Chondrocyte (in vitro differentiated cells): ENCODE measurements around the gene TRIM10. TPM values are rescaled to one million over a fixed set of nuclear protein-coding genes. Genes with fewer than 3 reads are reported as not detected.
"Not testable (repeated sequence)": the region's sequence is repeated elsewhere in the genome, so short reads cannot be mapped to it uniquely, and the experiment has no call there.

ENCODE experiments used
- DNase-seq: peaks from one replicate; pipeline ENCODE4 v3.0.0; 2021; ENCODE audit warnings: mixed read lengths, low spot score
- H3K27ac Mint-ChIP-seq: one replicate; pipeline ENCODE4 v1.8.0; 2021; ENCODE audit warnings: mild to moderate bottlenecking, moderate library complexity, mixed read lengths; ENCODE audit not compliant: unreplicated experiment
- H3K27me3 Mint-ChIP-seq: 2 replicates; pipeline ENCODE4 v1.8.0; 2021; ENCODE audit warnings: low read depth, mixed read lengths
- H3K36me3 Mint-ChIP-seq: 2 replicates; pipeline ENCODE4 v1.8.0; 2021; ENCODE audit warnings: low read depth, mixed read lengths
- H3K4me1 Mint-ChIP-seq: 2 replicates; pipeline ENCODE4 v1.8.0; 2021; ENCODE audit warnings: low read depth, mild to moderate bottlenecking, mixed read lengths
- H3K4me3 Mint-ChIP-seq: one replicate; pipeline ENCODE4 v1.8.0; 2021; ENCODE audit warnings: mild to moderate bottlenecking, moderate library complexity, mixed read lengths; ENCODE audit not compliant: unreplicated experiment
- H3K9me3 Mint-ChIP-seq: 2 replicates; pipeline ENCODE4 v1.8.0; 2021; ENCODE audit warnings: low read depth, mixed read lengths
- total RNA-seq: library from RNA; stranded (reverse); gene quantifications from 3 replicates; pipeline ENCODE4 v1.2.1, GENCODE V29; 2021
- TF ChIP-seq, protein P1 (sequence below): fragments of 200-600 bp; sonication (generic); IDR thresholded peaks from 2 replicates; pipeline ENCODE4 v1.5.0; 2021; ENCODE audit warnings: antibody characterized with exemption, mild to moderate bottlenecking, moderate library complexity

Gene TRIM10
- total RNA-seq, 1 donor from 2014 or later, result not detected

DNA sequence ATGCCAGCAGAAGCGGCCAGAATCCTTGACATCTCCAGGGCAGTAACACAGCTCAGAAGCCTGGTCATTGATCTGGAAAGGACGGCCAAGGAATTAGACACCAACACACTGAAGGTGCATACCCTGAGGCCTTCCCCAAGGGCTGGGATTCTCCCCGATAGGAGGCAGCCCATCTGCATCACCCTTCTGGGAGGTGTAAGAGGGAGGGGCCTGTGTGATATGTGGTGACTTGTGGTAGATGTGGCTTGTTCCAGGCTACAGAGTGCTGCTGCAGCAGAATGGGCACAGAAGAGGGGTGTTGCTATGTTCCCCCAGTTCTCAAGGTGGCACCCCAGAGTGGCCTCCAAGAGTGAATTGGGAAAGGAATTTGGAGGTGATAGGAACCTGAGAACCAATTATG is 13.9 kb downstream of the TRIM10 start:
- TF ChIP-seq, protein P1, sequence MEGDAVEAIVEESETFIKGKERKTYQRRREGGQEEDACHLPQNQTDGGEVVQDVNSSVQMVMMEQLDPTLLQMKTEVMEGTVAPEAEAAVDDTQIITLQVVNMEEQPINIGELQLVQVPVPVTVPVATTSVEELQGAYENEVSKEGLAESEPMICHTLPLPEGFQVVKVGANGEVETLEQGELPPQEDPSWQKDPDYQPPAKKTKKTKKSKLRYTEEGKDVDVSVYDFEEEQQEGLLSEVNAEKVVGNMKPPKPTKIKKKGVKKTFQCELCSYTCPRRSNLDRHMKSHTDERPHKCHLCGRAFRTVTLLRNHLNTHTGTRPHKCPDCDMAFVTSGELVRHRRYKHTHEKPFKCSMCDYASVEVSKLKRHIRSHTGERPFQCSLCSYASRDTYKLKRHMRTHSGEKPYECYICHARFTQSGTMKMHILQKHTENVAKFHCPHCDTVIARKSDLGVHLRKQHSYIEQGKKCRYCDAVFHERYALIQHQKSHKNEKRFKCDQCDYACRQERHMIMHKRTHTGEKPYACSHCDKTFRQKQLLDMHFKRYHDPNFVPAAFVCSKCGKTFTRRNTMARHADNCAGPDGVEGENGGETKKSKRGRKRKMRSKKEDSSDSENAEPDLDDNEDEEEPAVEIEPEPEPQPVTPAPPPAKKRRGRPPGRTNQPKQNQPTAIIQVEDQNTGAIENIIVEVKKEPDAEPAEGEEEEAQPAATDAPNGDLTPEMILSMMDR, result no peak
- Mint-ChIP-seq H3K36me3 (no peaks in the 10 kb centered on the region), H3K9me3 (no peaks in the 10 kb centered on the region), H3K4me3 (no peak overlapping the region), H3K27ac (no peak overlapping the region), H3K4me1 (peaks cover 9% of the 10 kb centered on the region), H3K27me3 (peaks cover 28% of the 10 kb centered on the region)
- DNase-seq, result no peak

DNA sequence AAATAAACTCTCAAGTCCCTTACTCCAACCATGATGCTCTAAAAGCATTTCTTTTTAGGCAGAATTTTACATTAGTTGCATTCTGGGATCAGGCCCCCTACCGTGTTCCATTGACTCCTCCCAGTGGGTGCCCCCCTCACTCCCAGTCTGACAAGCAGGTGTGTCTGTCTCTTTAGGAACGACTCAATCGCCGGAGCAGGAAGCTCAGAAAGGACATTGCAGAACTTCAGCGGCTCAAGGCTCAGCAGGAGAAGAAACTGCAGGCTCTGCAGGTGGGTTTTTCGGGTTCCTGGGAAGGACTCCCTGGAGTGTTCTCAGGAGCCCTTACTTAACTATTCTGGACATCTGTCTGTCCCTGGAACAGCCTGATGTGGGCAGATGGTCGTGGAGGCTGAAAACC is 15.2 kb downstream of the TRIM10 start:
- Mint-ChIP-seq H3K4me3 (no peak overlapping the region), H3K4me1 (peaks cover 9% of the 10 kb centered on the region), H3K27me3 (peaks cover 39% of the 10 kb centered on the region), H3K36me3 (no peaks in the 10 kb centered on the region), H3K9me3 (no peaks in the 10 kb centered on the region), H3K27ac (no peak overlapping the region)
- TF ChIP-seq, protein P1, result no peak
- DNase-seq, result no peak

DNA sequence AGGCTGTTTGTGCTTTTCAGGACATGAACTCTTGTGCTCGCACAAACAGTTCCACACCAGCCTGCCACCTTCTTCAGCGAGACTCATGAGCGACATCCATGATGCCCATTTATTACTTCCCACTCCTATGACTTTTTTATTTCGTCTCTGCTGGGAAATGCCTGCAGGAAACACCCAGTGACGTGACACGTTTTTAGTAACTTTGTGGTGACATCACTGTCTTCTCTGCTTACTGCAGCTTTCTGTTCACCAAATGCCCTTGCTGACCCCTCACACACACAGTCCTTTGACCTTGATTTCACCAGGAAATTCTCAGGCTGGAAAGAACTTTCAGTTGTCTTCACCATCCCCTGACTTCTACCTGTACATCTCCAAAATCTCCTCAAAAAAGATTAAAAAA is 16.2 kb downstream of the TRIM10 start:
- no peak for DNase-seq
- no peak overlapping the region for H3K4me3 Mint-ChIP-seq
- H3K9me3 Mint-ChIP-seq, result no peaks in the 10 kb centered on the region
- no peaks in the 10 kb centered on the region for H3K36me3 Mint-ChIP-seq
- H3K4me1 Mint-ChIP-seq, result peaks cover 2% of the 10 kb centered on the region
- TF ChIP-seq, protein P1, result no peak
- H3K27me3 Mint-ChIP-seq, result peaks cover 42% of the 10 kb centered on the region
- H3K27ac Mint-ChIP-seq, result no peak overlapping the region

DNA sequence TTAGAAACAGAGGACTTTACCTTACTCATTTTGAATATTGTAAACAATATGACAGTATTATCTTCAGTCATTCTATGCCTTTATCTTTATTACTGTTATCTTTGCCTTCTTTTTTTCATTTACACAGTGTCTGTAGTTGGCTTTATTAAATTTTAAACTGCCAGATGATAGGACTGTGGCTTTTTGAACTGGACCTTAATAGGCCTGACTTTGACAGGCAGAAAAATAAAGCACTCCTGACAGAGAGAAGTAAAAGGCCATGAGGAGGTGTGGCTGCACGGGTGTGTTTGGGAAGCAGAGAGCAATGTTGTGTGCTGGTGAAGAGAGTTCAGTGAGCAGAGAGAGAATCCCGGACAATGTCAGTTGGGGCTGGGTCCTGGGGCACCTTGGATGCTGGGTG is 17.2 kb downstream of the TRIM10 start:
- Mint-ChIP-seq H3K27me3 (peaks cover 45% of the 10 kb centered on the region), H3K36me3 (no peaks in the 10 kb centered on the region), H3K9me3 (no peaks in the 10 kb centered on the region), H3K27ac (no peak overlapping the region), H3K4me3 (no peak overlapping the region), H3K4me1 (no peaks in the 10 kb centered on the region)
- TF ChIP-seq, protein P1, result no peak
- DNase-seq, result no peak

DNA sequence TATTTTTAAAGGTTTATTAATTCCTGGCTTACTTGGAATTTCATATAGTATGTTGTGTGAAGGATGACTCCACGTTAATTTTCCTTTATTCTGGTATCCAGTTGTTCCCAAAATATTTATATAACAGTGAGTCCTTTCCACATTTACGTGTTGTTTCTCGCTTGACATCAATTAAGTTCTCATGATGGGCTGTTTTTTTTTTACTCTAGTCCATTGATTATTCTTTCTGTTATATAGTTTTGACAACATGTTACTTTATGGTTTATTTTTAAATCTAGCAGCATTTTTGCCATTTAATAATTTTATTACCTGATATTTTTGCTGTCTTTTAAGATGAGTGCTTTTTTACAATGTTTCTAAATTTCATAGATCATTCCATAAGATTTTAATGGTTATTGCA is 18.3 kb downstream of the TRIM10 start:
- TF ChIP-seq, protein P1, result no peak
- Mint-ChIP-seq H3K4me3 (no peak overlapping the region), H3K4me1 (no peaks in the 10 kb centered on the region), H3K27me3 (peaks cover 52% of the 10 kb centered on the region), H3K9me3 (no peaks in the 10 kb centered on the region), H3K27ac (no peak overlapping the region), H3K36me3 (no peaks in the 10 kb centered on the region)
- no peak for DNase-seq

DNA sequence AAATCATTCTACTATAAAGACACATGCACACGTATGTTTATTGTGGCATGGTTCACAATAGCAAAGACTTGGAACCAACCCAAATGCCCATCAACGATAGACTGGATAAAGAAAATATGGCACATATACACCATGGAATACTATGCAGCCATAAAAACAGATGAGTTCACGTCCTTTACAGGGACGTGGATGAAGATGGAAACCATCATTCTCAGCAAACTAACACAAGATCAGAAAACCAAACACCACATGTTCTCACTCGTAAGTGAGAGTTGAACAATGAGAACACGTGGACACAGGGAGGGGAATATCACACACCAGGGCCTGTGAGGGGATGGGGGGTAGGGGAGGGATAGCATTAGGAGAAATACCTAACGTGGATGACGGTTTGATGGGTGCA is 20.8 kb downstream of the TRIM10 start:
- not testable (repeated sequence) for H3K4me1 Mint-ChIP-seq

More for the DNA sequence above, 20.8 kb downstream of the TRIM10 start:
- H3K27ac Mint-ChIP-seq, H3K36me3 Mint-ChIP-seq, H3K4me3 Mint-ChIP-seq, DNase-seq, H3K9me3 Mint-ChIP-seq: not testable (repeated sequence)
- peaks cover 59% of the 10 kb centered on the region for H3K27me3 Mint-ChIP-seq
